Lower leg skin (tissue), 3 donors: ENCODE results near the gene SRSF10.

Experiments
- POLR2A ChIP-seq, 2 donors: fragments of 450-650 bp; IDR thresholded peaks; one replicate each; pipeline ENCODE4 v1.6.1; 2016 to 2017; ENCODE audit warnings: antibody characterized with exemption in 2 of 2, mild to moderate bottlenecking in 1 of 2, moderate library complexity in 1 of 2
- TF ChIP-seq, protein P1 (sequence below), 3 donors: fragments of 450-650 bp; IDR thresholded peaks; one replicate each; pipeline ENCODE4 v1.5.1; 2016; ENCODE audit warnings: antibody characterized with exemption in 3 of 3, mild to moderate bottlenecking in 3 of 3, moderate library complexity in 2 of 3

DNA sequence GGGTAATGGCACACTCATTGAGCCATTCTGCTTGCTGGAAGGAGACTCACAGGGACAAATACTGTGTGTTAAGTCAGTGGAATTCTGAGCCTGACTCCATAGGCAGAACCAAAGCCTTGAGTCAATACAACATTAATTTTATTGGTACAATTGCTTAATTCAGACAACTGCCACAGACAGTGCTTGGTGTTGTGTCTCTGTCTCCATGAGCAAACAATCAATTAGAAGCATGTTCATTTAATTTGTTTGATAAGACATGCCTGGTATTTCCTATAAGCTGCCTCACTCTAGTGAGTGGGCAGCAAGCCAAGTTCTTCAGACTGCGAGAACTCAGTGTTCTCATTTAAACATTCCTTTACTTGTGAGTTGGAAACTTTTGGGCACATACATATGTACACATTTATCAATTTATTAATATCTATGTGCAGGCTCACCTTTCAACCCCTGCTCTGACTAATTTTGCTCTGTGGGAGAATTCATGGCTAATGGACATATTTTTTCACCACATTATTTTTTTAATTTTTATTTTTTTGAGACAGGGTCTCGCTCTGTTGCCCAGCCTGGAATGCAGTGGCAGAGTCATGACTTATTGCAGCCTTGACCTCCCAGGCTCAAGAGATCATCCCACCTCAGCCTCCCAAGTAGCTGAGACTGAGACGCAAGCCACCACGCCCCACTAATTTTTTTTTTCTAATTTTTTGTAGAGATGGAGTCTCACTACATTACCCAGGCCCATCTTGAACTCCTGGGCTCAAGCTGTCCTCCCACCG lies 4.5 kb upstream of the SRSF10 start:
- TF ChIP-seq, protein P1, sequence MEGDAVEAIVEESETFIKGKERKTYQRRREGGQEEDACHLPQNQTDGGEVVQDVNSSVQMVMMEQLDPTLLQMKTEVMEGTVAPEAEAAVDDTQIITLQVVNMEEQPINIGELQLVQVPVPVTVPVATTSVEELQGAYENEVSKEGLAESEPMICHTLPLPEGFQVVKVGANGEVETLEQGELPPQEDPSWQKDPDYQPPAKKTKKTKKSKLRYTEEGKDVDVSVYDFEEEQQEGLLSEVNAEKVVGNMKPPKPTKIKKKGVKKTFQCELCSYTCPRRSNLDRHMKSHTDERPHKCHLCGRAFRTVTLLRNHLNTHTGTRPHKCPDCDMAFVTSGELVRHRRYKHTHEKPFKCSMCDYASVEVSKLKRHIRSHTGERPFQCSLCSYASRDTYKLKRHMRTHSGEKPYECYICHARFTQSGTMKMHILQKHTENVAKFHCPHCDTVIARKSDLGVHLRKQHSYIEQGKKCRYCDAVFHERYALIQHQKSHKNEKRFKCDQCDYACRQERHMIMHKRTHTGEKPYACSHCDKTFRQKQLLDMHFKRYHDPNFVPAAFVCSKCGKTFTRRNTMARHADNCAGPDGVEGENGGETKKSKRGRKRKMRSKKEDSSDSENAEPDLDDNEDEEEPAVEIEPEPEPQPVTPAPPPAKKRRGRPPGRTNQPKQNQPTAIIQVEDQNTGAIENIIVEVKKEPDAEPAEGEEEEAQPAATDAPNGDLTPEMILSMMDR (IDR thresholded peaks at IDR 0.05) = no peak
- TF ChIP-seq POLR2A (IDR thresholded peaks at IDR 0.05) = no peak
